HG02884 (cell line): ENCODE measurements around the gene UBQLNL.

ENCODE experiments used
- ATAC-seq: cut with Tn5 transposase; IDR thresholded peaks from one replicate; pipeline ENCODE4 v1.9.1; 2021; ENCODE audit warnings: mild to moderate bottlenecking, moderate library complexity; ENCODE audit not compliant: unreplicated experiment

UBQLNL gene, protein sequence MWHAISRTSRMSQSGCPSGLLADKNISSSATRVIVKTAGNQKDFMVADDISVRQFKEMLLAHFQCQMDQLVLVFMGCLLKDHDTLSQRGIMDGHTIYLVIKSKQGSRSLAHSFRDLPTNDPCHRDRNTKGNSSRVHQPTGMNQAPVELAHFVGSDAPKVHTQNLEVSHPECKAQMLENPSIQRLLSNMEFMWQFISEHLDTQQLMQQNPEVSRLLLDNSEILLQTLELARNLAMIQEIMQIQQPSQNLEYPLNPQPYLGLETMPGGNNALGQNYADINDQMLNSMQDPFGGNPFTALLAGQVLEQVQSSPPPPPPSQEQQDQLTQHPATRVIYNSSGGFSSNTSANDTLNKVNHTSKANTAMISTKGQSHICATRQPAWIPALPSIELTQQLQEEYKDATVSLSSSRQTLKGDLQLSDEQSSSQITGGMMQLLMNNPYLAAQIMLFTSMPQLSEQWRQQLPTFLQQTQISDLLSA

DNA sequence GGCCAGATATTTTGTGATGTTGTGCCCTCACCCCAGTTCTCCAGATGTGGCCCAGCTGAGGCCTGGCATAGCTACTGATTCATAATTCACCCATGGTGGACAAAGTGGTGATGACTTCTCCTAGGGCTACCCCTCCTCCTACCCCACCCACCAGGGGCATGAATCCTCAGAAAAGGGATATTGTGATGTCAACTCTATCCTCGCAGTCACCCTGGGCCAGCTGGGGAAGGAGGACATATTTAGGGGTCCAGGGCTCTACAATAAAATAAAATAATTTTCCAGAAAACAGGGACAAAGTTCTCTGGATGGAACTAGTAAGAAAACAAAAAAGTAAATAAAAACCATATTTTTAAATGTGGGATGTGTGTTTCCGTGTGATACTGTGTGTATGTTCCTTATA lies at the start of gene UBQLNL:
Gene UBQLNL (minus strand): TSS at position 101 of the 400 bp plus-strand sequence. CDS start 258 bp downstream, outside the sequence.
- ATAC-seq, result no peak

DNA sequence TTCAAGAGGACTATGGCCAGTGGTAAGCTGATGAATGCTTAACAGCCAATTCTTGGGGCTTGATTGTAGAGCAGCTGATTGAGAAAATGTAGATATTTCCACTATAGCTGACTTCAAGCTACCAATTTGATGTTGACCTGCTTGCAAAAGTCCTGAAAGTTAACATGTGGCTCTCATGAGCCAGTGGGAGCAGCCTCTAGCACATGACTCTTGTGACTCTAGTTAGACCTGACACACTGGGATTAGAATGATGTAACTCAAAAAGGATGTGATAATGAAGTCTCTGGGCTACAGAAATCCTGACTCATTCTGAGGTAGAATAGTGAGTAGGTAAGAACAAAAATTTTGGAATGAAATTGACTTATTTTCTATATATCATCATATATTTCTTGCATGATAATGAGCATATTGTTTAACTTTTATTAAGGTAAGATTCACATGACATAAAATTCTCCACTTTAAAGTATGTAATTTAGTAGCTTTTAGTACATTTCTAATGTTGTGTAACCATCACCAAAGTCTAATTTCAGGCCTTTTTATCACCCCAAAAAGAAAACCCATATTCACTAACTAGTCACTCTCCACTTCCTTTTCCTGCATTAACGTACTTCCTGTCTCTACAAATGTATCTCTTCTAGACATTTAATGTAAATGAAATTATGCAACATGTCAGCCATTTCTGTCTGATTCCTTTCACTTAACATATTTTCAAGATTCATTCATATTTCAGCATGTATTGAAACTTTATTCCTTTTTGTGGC lies 47.9 kb upstream of the UBQLNL start:
- ATAC-seq, result no peak

DNA sequence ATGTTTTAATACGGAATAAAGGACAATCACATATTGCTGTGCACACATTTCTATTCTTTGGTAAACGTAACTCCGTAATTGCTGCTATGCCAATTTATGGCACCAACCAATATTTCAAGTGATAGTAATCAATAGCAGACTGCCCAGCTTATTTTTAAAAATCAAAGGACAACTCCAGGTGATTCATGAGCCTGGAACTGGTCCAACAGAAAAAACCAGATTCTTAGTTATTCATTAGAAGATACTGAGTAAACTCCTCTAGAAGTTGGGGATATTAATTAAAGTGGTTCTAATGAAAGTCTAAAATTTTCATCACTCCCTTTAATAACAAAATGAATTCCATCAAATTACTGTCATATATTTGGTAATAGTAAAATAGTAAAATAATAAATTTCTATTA lies 41.3 kb upstream of the UBQLNL start:
- ATAC-seq, result no peak

DNA sequence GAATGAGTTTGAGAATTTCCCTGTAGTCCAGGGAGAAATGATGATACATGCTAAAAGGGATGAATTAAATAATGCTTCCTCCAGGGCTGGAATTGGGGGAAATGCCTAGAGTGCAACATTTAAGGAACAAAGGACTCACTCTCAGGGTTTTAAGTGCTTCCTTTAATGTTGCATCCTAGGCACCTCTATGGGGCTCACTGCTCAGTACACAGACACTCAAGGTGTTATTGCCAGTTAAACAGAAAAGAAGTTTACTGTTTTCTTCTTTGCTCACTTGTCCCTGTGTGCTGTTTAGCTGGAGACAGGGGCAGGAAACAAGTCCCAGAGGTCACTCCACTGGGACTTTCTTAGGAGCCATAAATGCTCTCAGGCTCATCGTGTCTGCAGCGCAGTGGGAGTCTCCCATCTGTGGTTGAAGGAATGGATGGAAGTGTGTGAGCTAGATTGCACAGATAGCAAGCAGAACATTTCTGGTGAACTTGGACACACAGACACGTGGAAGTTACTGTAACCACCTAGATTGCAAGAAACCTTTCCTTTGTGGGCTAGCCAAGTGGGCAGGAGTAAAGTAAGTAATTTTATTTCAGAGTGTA lies 40.2 kb upstream of the UBQLNL start:
- no peak for ATAC-seq

DNA sequence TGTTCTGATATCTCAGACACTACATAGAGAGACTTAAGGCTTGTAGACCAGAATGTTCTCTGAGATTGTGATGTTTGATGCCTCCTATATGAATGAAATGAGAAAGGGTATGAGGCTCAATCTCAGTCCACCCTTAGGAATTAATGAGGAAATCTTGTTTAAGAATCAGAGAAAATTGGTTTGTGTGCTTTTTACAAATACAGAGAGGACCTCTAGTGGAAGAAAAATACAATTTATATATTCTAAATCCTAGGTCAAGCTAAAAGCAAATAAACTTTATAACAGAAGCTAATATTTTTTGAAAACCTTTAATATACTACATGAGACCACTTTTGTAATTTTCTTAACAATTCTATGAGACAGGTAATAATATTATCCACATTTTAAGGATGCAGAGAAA lies 36.8 kb upstream of the UBQLNL start:
- ATAC-seq, result no peak

DNA sequence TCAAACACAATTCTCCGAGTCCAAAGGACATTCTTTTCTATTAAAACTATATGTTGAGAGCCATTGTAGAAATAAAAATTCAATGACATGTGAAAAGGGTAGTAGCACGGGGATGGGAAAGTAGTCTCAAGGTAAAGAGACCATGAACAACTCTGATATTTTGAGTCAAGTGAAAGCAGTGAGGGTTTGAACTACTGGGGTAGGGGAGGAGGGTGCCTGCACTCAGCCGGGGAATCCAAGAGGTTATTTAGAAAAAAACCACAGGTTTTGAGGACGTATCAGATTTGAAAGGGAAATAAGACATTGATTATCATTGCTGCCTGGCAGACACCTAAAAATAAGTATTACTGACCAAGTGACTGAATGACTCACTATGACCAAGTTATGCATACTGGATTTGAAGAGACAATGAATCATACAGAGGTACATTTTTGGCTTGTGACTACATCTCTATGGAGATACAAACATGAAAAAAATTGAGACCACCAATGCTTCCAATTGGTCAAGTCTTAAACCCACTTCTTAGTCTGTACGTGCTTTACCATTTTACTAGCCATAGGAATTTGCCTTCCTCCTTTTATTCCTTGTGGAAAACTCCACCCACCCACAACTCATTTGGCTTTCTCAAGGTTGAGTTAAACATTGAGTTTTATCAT lies 34.1 kb upstream of the UBQLNL start:
- peak; percentile 73 for ATAC-seq

DNA sequence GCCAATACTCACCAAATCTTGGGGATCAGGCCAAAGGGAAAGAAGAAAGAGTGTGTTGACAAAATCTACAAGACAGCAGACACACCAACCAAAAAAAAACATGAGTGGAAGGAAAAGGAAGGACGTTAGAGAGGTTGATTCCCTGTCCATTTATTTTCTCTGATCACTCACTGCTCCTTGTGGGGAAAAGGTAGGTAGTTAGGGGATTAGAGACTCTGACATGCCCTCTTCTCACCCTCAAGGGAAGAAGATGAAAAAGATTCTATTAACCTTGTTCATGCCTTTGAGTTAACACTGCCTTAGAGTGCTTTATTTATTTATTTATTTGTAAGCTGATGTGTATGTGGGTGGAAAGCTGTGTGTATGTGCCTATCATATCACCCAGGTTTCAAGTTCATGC lies 31.9 kb upstream of the UBQLNL start, which contains the start of gene OR52H1:
Gene OR52H1 (minus strand): TSS at position 101 of the 400 bp plus-strand sequence. CDS start 3,035 bp downstream, outside the sequence.
- ATAC-seq, result no peak

DNA sequence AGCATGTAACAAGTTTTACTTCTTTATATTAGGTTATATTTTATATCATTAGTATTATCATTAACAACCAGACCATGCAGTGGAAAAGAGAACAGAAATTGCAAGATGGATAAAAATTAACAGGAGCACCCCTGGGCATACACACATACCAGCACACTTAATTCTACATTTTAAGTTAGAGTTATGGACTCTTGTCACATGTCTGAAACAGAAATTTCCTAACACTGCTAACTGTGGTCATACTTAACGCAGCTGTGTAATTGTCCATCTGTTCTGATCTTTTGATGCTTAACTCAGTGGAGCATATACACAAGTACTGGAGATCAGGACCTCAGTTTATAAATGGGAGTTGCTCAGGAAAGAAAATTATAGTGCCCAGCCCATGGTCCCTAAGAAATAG lies 31.5 kb upstream of the UBQLNL start:
- no peak for ATAC-seq

DNA sequence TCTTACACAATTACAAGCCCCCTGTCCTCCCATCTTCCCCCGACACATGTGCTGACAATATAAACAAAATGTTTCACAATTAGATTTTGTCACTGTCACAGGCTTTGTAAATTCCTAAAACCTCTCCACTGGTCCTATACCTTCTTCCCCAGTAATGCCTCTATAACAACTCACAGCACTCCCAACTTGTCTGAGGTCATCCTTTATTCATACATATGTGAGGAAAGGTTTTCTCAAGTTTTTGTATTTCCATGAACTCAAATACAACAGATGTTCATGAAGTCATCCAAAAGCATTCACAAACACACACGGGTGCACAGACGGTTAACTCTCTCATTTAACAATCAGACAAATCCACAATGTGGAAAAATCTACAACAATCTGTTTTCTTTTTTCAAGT lies 30.0 kb upstream of the UBQLNL start:
- no peak for ATAC-seq

DNA sequence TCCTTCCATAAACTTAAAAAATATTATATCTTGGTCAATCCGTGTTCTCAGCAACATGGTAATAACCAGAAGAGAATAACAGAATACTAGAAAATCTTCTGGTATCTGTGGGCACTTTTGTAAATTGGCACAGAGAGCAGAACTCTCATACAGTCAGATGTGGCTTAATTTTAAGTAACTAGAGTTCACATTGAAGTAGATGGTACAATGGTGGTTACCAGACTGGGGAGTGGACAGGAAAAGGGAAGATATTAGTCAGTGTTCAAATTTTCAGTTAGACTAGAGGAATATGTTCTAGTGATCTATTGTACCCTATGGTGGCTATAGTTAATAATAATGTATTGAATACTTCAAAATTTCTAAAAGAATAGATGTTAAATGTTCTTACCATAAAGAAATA lies 24.9 kb upstream of the UBQLNL start:
- ATAC-seq, result no peak

DNA sequence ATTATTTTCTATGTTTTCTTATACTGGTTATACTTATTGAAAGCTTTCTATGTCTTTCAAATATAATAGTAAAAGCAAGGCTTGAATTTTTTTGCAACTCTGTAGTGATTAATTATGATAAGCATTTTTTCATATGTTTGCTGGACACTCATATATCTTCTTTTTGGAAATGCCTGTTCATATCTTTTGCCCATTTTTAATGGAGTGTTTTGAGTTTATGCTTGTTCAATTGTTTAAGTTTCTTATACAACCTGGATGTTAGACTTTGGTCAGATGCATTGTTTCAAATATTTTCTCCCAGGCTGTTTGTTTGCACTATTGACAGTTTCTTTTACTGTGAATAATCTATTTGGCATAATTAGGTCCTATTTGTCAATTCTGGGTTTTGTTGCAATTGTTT lies 20.0 kb upstream of the UBQLNL start:
- ATAC-seq, result no peak

DNA sequence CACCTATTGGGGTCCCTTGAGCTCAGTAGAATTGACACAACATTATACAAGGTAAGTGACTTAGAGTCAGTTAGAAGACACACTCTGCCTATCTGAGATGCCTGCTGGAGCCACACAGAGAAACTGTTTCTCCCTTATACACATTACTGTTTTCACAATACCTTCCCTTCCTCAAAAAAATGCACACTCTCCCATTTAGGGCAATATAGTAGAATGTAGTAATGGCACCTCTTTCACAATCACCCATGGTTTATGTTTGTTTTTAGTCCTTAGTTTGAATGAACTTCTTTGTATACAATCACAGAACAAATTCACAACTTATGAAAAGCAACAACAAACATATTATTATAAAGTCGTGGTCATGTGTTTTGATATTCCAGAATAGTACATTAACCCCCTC lies 17.5 kb upstream of the UBQLNL start:
- ATAC-seq, result no peak

DNA sequence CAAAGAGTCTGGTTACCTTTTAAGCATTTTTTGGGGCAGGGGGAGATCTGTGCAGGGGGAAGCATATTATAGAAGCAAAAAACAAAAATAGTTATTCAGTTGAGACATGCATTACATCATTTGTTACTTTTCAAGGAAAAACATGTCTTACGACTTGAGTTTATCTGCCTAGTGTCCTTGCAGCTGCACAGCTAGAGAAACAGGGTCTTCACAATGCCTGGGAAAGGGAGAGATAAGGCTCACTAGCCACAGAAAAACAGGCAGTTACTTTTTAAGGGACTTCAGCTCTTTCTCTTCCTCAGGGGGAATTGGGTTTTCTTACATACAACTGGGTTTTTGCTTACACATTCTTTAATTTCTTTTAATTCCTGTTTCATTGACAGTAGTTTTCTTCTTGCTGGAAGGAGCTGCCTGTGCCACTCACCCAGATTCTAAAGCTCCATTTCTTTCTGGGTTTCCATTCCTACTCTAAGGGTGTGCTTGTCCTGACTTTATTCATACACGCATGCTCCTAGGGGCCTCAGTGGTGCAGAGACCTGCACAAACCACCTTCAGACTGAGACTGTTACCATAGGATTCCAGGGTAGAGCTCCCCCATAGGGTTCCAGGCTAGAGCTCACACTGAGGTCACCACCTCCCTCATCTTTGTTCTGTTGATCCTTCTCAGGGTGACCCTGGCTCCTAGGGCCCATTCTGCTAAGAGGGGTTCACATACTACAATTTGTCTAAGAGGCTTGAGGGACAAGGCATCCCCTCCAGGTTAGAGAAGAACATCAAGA lies 14.7 kb upstream of the UBQLNL start:
- no peak for ATAC-seq

DNA sequence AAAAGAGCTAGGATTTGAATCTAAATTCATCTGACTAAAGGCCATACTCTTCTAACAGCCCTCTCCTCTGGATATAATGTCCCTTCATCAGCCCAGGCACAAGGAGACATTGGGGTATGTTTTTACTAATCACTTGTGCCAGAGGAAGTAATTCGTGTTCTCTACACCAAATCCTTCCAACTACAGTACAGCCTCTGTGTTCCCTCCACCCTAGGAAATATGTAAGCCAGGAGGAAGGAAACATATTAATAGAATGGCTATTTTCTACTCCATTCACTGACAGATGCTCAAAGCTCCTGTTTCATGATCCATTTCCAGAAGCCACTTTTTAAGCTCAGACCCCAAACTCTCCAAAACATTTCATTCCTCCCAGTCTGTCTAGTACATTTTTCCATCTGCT lies 12.0 kb upstream of the UBQLNL start:
- no peak for ATAC-seq

DNA sequence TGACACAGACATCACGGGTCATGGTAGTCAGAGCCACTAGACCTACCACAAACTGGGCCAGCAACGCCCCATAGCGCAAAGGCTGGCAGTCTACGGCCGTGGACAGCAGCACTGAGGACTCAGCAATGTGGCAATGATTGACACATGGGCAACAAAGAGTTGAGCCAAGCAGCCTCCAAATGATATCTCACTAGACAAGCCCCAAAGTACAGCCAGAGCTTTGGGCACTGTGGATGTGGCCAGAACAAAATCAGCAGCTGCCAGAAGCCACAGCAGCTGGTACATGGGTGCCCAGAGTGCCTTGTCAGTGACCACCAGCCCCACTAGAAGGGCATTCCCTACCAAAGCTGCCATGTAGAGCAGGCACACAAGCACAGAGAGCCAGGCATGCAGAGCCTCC lies 11.2 kb upstream of the UBQLNL start:
- ATAC-seq, result no peak

DNA sequence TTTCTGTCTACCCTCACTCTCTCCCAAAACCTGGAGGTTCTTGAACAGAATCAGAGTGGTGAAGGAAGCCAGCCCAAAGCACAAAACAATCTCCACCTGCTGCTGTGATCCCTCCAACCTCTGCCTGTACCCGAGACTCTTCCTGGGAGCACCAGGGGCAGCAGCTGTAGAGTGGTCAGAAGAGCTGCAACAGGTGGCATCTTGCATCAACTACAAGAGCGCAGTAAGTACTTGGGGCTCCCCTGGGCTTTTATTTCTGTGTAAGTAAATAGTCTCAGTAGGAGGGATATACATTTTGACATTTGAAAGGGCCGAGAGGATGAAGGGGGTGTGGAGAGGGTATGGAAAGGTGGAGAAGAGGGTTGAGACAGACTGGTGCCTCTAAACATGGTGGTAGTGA lies 8.3 kb upstream of the UBQLNL start:
- ATAC-seq, result no peak

DNA sequence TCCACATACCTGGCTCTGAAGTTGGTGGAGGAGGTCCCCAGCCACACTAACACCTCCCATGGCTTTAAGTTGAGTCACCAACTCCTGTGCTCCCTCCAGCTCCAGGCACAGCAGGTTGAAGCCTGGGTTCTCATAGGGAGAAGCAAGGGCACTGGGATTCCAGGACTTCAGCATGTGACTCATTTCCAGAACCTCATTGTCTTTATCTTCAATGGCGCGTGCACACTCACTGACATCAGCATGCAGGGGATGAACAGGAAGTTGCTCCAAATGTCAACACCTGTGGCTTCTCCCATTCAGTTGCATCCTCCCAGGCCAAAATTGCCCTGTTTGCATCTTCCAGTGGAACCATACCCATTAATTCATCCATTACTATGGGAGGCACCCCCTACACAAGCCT lies 5.8 kb upstream of the UBQLNL start:
- ATAC-seq, result no peak

DNA sequence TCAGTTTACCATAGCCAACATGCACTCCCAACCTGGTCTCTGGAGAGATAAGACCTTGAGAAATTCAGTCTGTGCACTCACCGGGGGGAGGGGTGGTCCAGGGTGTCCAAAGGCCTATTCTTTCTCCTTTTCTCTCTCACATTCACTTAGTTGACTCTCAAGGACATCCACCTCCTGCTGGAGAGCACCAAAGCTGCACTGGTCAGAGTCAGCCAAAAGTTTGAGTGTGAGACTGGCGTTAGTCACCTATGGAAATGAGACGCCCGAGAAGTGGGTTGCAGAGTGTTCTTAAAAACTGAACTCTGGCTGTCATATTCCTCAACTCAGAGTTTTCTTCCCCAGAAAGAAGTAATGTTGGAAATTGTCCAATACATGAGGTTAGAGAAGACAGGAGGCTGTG lies 5.0 kb upstream of the UBQLNL start:
- ATAC-seq, result no peak

DNA sequence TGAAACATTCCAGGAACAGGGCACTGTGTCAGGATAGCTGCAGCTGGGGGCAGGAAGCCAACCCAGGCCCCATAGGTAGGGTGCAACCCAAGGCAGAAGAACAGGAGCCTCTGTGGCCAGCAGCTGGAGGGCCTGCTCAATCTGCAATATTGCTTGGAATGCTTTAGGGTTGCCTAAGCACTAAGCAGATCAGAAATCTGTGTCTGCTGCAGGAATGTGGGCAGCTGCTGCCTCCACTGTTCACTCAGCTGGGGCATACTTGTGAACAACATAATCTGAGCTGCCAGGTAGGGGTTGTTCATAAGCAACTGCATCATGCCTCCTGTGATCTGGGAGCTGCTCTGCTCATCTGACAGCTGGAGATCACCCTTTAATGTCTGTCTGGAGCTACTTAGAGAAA lies 1.7 kb downstream of the UBQLNL start:
- ATAC-seq, result no peak

DNA sequence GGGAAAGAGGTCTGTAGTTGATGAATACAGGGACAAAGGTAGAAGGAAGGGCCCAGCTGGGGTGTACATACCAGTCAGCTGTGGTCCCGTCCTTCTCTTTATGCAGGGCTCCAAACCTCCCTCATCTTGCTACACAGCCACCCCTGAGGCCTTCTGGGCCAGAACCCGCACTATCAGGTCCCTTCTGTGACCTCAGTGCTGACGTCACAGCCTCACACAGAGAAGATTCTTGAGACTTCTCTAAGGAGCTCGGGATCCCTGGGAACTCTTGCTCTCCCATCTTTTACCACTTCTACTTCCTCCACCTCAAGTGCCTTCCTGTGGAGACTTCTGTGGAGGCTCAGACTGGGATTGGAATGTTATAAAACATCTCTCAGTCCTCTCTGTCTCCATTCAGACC lies 6.7 kb downstream of the UBQLNL start, which contains the start of gene UBQLN3:
Gene UBQLN3 (minus strand): TSS at position 155 of the 400 bp plus-strand sequence. CDS start 399 bp downstream, outside the sequence.
- ATAC-seq, result no peak
